Measurements from ENCODE around the gene GLP1R.

The GLP1R gene

DNA sequence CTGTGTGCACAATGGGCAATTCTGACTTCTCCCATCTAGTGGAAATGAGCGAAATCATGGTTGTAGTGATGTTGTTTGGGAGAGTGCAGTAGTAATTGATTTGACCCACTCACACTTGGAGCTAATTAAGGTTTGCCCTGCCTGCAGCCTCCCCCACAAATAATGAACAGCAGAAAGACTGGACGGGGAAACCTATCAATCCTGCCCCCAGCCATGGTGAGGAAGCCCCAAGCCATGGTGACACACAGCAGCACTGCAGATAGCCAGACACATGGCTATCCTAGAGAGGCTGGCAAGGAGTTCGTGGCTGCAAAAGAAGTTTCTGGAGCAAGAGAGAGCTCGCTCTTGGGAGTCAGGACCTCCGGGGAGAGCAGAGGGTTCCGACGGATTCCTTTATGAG lies 38.6 kb downstream of the GLP1R start:
- no peak overlapping the region for H3K4me3 ChIP-seq (ENCODE audit: low read depth, low read length)
- TF ChIP-seq CTCF (IDR thresholded peaks at IDR 0.05; ENCODE audit: low read depth, low read length): no peak

DNA sequence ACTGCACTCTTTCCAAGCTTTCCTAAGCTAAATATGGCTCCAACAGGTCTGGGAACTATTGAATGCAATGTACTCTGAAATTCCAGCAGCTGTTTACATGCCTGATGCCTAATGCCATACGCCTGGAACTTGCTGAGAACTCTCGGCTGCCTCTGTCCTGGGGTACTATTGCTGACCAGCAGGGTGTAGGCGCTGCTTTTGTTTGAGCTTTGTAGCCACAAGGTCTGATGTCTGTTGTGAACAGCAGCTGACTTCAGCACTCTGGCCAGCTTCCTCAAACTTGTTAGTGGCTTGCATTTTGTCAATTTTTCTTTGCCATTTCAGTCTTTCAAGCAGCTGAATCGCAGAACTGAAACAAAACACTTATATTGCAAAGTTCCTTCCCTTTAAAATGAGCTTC lies 39.8 kb downstream of the GLP1R start:
- no peak overlapping the region for H3K4me3 ChIP-seq (ENCODE audit: low read depth, low read length)
- TF ChIP-seq CTCF (IDR thresholded peaks at IDR 0.05; ENCODE audit: low read depth, low read length): peak; percentile 16; the same call in 1 of the 2 replicates

DNA sequence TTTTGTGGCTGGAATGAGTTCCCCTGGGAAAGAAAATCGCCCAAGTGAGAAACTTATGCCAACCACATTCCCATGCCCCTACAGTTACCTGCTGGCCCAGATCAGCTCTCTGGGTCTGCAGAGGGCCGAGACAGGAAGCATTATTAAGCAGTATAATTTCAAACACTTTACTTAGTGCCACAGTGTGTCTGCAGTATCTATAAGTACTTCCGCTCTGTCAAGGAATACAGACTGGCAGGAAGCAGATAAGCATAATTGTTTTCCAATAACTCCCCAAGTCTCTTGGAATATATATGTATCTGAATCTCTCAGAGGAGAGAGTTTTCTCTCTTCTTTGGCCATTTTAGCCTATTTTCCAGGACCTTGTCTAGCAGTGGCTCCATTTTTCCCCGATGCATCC lies 41.5 kb downstream of the GLP1R start:
- no peak overlapping the region for H3K4me3 ChIP-seq (ENCODE audit: low read depth, low read length)
- no peak for TF ChIP-seq CTCF (IDR thresholded peaks at IDR 0.05; ENCODE audit: low read depth, low read length)

- TF ChIP-seq CTCF (IDR thresholded peaks at IDR 0.05; ENCODE audit: low read depth, low read length): no peak
- no peak overlapping the region for H3K4me3 ChIP-seq (ENCODE audit: low read depth, low read length)
Measured at GRCh38 chr6:39091220-39091619, 42.6 kb downstream of the GLP1R start.

DNA sequence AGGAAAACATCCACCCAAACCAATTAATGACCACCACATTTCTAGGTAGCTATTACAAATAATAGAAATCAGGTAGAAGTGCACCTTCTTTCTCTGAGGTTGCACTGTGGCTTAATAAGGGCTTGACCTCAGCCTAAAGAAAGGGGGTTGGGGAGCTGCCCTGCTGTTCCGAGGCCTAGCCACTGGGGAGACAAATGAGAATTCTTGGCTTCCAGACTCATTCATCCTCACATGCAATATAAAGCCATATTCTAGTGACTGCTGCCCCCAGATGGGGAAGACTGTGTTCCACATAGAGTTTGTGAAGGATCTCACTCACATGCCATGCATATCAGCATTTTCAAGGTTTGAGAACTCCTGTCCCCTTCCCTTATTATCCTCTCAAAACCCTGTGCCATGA lies 43.5 kb downstream of the GLP1R start:
- TF ChIP-seq CTCF (IDR thresholded peaks at IDR 0.05; ENCODE audit: low read depth, low read length): no peak
- no peak overlapping the region for H3K4me3 ChIP-seq (ENCODE audit: low read depth, low read length)

DNA sequence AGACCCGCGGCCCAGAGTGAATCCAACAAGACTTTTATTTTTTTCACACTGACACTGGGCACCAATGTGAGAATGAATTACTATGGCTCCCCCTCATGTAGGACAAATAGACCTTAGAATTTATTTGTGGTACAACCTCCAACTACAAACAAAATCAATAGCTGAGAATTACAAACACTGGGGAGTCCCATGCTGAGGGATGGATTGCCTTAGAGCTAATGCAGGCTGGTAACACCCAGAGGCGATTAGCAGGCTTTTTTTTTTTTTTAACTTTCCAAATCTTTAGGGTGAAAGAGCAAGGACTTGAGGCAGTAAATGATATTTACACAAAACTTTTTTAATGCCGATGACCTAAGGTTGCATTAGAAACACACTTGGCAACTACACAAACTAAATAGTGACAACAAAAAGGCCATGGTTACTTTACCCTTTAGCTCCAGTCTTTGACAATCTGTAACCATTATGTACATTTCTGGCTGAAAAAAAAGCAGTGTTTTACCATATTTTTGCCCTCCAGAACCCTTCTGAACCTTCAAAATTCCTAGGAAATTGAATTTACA lies 44.6 kb downstream of the GLP1R start:
- no peak for TF ChIP-seq CTCF (IDR thresholded peaks at IDR 0.05; ENCODE audit: low read depth, low read length)

GRCh38 chr6:39095578-39095977 lies 47.0 kb downstream of the GLP1R start:
- H3K4me3 ChIP-seq (ENCODE audit: low read depth, low read length): no peak overlapping the region
- TF ChIP-seq CTCF (IDR thresholded peaks at IDR 0.05; ENCODE audit: low read depth, low read length): no peak

More for the DNA sequence above, 44.6 kb downstream of the GLP1R start:
- no peak overlapping the region for H3K4me3 ChIP-seq (ENCODE audit: low read depth, low read length)

Measured in WI38 (cell line).